GM21737 (cell line): ENCODE measurements around the gene IFT122.
"Not testable (repeated sequence)": the region's sequence is repeated elsewhere in the genome, so short reads cannot be mapped to it uniquely, and the experiment has no call there.

Source experiments
- ATAC-seq: cut with Tn5 transposase; IDR thresholded peaks from one replicate; pipeline ENCODE4 v1.9.1; 2021; ENCODE audit warnings: mild to moderate bottlenecking, moderate library complexity; ENCODE audit not compliant: unreplicated experiment

Gene IFT122

GRCh38 chr3:129514563-129514962, 74.5 kb downstream of the IFT122 start:
- no peak for ATAC-seq

- not testable (repeated sequence) for ATAC-seq
Measured at GRCh38 chr3:129515108-129515820, 75.2 kb downstream of the IFT122 start.

DNA sequence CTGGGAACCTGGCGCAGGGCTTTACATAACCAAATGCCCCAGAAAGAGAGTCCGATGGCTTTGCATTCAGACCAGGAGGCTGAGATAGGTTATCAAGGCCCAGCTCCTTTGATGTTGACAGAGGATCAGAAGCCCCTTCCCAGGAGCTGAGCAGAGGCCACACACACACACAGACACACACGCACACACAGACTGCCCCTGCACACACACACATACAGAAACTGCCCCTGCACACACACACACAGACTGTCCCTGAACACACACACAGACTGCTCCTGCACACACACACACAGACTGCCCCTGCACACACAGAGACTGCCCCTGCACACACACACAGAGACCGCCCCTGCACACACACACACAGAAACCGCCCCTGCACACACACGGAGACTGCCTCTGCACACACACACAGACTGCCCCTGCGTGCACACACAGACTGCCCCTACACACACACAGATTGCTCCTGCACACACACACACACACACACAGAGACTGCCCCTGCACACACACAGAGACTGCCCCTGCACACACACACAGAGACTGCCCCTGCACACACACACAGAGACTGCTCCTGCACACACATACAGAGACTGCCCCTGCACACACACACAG, 75.9 kb downstream of the IFT122 start:
- not testable (repeated sequence) for ATAC-seq

GRCh38 chr3:129517516-129517915, 77.5 kb downstream of the IFT122 start:
- ATAC-seq: no peak

DNA sequence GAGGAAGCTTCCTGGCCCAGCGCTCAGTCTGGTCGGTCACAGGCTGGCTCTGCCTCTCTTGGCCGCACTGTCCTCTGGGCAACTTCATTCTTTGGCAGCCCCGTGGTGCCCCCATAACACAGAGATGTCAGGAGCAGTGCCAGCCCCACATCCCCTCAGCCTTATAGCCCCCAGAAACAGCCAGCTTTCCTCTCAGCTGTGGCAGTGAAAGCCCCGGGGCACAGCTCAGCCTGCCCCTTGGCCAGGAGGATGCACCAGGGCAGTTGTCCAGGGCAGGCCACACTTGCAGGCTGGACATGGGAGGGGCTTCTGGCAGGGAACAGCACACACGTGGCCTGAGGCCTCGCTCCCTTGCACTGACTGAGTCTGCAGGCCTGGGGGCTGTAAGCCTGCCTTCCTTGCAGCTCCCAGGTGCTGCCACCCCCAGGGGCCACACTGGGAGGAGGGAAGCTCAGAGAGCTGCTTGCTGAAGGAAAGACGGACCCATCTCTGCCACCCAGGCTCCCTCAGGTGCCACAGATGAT, 78.1 kb downstream of the IFT122 start:
- ATAC-seq: no peak

- ATAC-seq: no peak
Measured at GRCh38 chr3:129518581-129518980, 78.6 kb downstream of the IFT122 start.

GRCh38 chr3:129519449-129519848, 79.4 kb downstream of the IFT122 start:
- no peak for ATAC-seq

DNA sequence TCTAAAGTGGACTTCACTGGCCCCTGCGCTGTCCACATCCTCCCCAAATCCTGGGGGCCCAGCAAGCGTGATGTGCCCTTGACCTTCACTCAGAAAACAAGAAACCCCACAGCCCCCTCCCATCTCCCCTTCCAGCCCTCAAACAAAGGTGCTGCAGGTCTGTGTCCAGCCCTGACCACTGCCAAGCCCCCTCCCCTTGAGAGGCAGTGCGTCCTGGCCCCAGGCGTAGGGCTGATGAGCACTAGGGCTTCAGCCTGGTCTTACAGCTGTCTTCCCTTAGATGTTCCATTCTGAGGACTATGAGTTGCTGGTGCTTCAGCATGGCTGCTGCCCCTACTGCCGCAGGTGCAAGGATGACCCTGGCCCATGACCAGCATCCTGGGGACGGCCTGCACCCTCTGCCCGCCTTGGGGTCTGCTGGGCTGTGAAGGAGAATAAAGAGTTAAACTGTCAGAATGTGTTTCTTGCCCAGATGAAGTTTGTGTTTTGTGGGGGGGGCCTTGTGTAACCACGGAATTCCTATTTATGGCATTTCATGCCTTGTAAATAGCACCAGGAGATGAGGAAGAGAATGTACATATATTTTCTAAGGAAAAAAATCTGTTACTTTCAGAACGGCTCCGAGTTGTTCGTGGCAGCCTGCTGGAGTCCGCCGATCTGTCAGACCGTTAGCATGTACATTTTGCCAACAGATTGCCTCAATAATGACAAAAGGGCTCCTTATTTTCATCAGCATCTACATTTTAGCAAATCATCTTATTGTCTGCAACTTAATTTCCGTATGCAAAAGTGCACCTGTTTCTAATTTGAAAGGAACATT, 80.1 kb downstream of the IFT122 start:
- no peak for ATAC-seq

DNA sequence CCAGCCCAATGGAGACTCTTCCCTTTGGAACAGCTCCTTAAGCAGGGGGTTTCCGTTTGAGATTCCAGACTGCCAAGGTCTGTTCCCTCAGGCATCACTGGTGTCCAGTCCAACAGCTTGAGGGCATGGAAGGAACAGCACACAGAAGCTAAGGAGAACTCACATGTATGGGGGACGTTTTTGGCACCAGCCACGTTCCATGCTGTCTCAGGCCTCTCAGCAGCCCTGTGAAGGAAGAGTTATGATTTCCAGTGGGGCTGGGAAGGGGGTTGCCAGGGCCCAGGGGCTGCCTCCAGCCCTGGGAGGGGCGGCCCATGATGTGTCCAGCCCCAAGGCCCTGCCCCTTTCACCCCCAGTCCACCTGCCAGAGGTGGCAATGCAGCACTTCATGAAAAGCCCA, 80.9 kb downstream of the IFT122 start:
- ATAC-seq: no peak

- no peak for ATAC-seq
Measured at GRCh38 chr3:129521611-129522010, 81.6 kb downstream of the IFT122 start.

GRCh38 chr3:129522953-129523352, 82.9 kb downstream of the IFT122 start:
- ATAC-seq: no peak

DNA sequence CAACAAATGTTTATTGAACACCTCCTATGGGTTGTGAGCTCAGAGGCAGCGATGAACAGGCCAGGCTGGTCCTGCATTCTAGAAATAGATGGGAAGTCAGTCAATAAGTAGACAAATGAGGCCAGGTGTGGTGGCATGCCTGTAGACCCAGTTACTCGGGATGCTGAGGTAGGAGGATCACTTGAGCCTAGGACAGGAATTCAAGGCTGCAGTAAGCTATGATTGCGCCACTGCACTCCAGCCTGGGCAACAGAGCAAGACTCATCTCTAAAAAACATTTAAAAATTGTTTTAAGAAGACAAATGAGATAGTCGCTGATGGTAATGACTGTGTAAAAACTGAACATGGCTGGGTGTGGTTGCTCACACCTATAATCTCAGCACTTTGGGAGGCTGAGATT, 84.1 kb downstream of the IFT122 start:
- ATAC-seq: no peak

- no peak for ATAC-seq
Measured at GRCh38 chr3:129525341-129525968, 85.4 kb downstream of the IFT122 start.

DNA sequence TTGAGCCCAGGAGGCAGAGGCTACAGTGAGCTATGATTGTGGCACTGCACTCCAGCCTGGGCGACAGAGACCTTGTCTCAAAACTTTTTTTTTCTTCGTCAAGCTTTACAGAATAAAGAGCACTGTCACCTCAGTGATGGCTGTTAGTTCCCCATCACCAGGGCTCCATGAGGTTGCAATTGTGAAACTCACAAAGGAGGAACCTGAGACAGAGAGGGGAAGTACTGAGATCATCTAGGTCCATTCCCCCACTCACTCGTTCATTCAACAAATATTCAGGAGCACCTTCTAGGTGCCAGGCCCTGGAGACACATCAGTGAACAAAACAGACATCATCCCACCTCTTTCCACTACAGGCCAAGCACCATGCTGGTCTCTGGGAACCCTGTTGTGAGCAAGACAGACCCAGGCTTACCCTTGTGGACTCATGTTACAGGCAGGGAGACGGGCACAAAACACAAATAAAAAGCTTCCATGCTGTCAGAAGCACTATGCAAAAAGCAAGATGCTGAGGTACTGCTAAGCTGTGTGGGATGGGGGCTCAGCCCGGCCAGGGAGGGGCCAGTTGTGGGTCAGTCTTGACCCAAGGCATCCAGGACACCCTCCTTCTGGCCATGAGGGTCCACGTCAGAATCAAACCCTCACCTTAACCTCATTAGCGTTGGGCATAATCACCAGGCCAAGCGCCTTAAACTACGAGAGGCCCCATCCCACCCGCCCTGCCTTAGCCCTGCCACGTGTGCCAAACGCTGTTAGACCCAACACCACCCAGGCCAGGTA, 86.3 kb downstream of the IFT122 start:
- ATAC-seq: peak; percentile 76

GRCh38 chr3:129527262-129527661, 87.2 kb downstream of the IFT122 start:
- no peak for ATAC-seq

DNA sequence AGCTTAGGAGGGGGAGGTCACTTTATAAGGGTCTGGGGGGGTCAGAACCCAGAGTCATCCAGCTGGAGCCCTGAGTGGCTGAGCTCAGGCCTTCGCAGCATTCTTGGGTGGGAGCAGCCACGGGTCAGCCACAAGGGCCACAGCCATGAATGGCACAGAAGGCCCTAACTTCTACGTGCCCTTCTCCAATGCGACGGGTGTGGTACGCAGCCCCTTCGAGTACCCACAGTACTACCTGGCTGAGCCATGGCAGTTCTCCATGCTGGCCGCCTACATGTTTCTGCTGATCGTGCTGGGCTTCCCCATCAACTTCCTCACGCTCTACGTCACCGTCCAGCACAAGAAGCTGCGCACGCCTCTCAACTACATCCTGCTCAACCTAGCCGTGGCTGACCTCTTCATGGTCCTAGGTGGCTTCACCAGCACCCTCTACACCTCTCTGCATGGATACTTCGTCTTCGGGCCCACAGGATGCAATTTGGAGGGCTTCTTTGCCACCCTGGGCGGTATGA, 88.6 kb downstream of the IFT122 start, which contains the start of gene RHO:
Gene RHO, plus strand, starts transcription at position 51 of the 512 bp plus-strand sequence. Its CDS starts 95 bp downstream, at position 146.
- no peak for ATAC-seq

DNA sequence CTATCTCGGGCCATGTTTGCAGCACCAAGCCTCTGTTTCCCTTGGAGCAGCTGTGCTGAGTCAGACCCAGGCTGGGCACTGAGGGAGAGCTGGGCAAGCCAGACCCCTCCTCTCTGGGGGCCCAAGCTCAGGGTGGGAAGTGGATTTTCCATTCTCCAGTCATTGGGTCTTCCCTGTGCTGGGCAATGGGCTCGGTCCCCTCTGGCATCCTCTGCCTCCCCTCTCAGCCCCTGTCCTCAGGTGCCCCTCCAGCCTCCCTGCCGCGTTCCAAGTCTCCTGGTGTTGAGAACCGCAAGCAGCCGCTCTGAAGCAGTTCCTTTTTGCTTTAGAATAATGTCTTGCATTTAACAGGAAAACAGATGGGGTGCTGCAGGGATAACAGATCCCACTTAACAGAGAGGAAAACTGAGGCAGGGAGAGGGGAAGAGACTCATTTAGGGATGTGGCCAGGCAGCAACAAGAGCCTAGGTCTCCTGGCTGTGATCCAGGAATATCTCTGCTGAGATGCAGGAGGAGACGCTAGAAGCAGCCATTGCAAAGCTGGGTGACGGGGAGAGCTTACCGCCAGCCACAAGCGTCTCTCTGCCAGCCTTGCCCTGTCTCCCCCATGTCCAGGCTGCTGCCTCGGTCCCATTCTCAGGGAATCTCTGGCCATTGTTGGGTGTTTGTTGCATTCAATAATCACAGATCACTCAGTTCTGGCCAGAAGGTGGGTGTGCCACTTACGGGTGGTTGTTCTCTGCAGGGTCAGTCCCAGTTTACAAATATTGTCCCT, 89.6 kb downstream of the IFT122 start:
- ATAC-seq: no peak

GRCh38 chr3:129530251-129530791, 90.3 kb downstream of the IFT122 start:
- ATAC-seq: no peak

DNA sequence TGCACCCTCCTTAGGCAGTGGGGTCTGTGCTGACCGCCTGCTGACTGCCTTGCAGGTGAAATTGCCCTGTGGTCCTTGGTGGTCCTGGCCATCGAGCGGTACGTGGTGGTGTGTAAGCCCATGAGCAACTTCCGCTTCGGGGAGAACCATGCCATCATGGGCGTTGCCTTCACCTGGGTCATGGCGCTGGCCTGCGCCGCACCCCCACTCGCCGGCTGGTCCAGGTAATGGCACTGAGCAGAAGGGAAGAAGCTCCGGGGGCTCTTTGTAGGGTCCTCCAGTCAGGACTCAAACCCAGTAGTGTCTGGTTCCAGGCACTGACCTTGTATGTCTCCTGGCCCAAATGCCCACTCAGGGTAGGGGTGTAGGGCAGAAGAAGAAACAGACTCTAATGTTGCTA, 90.8 kb downstream of the IFT122 start:
- no peak for ATAC-seq
